Left kidney (tissue), 2 donors: ENCODE measurements around the gene CAD. TPM values are rescaled to one million over a fixed set of nuclear protein-coding genes. Genes with fewer than 3 reads are reported as not detected.

Experiments used
- DNase-seq: peaks from one replicate; pipeline ENCODE4 v3.0.0-alpha.2; 2013
- polyA plus RNA-seq: library from polyadenylated mRNA; unstranded; fragments of 120-200 nt; gene quantifications from one replicate; pipeline ENCODE4 v1.2.1, GENCODE V29; 2013; ENCODE audit not compliant: insufficient read length

CAD gene
- polyA plus RNA-seq, 1 donor = 54.3 TPM

- no peak for DNase-seq
Measured at GRCh38 chr2:27223416-27223815, 6.2 kb downstream of the CAD start.

GRCh38 chr2:27225526-27225925 lies 8.4 kb downstream of the CAD start:
- no peak for DNase-seq

GRCh38 chr2:27227501-27227900 lies 10.3 kb downstream of the CAD start:
- no peak for DNase-seq

GRCh38 chr2:27231921-27232320 lies 14.8 kb downstream of the CAD start:
- DNase-seq = no peak

- no peak for DNase-seq
Measured at GRCh38 chr2:27233341-27233740, 16.2 kb downstream of the CAD start.

GRCh38 chr2:27236136-27236535 lies 19.0 kb downstream of the CAD start:
- DNase-seq = no peak

- DNase-seq = no peak
Measured at GRCh38 chr2:27236626-27237025, 19.5 kb downstream of the CAD start.

GRCh38 chr2:27237341-27237945 lies 20.3 kb downstream of the CAD start:
- DNase-seq = no peak

- DNase-seq = no peak
Measured at GRCh38 chr2:27238976-27239375, 21.8 kb downstream of the CAD start.

GRCh38 chr2:27240406-27240805 lies 23.2 kb downstream of the CAD start:
- DNase-seq = no peak

- DNase-seq = no peak
Measured at GRCh38 chr2:27241761-27242613, 24.8 kb downstream of the CAD start.

GRCh38 chr2:27242614-27242951 lies 25.4 kb downstream of the CAD start:
- no peak for DNase-seq

- DNase-seq = no peak
Measured at GRCh38 chr2:27243391-27244130, 26.4 kb downstream of the CAD start.

- no peak for DNase-seq
Measured at GRCh38 chr2:27245116-27245515, 27.9 kb downstream of the CAD start.

GRCh38 chr2:27245626-27246025 lies 28.5 kb downstream of the CAD start:
- DNase-seq = no peak

- DNase-seq = no peak
Measured at GRCh38 chr2:27247893-27248292, 30.7 kb downstream of the CAD start.

GRCh38 chr2:27249159-27249890 lies 32.2 kb downstream of the CAD start:
- DNase-seq = no peak

- no peak for DNase-seq
Measured at GRCh38 chr2:27249891-27250651, 32.9 kb downstream of the CAD start.

- no peak for DNase-seq
Measured at GRCh38 chr2:27250652-27251379, 33.6 kb downstream of the CAD start.

- DNase-seq = no peak
Measured at GRCh38 chr2:27251766-27252165, 34.6 kb downstream of the CAD start.

GRCh38 chr2:27255187-27255586 lies 38.0 kb downstream of the CAD start:
- no peak for DNase-seq
